ENCODE data around the gene CERT1. TPM values are rescaled to one million over a fixed set of nuclear protein-coding genes. Genes with fewer than 3 reads are reported as not detected.
"Not testable (repeated sequence)": the region's sequence is repeated elsewhere in the genome, so short reads cannot be mapped to it uniquely, and the experiment has no call there.

Gene CERT1
- total RNA-seq, 2 experiments from 2014 or later: 23.9 to 24.6 TPM

- Mint-ChIP-seq H3K9me3 (peaks cover 3% of the 10 kb centered on the region), H3K27me3 (no peaks in the 10 kb centered on the region)
Observed at GRCh38 chr5:75509956-75510355, 1.5 kb downstream of the CERT1 start.

DNA sequence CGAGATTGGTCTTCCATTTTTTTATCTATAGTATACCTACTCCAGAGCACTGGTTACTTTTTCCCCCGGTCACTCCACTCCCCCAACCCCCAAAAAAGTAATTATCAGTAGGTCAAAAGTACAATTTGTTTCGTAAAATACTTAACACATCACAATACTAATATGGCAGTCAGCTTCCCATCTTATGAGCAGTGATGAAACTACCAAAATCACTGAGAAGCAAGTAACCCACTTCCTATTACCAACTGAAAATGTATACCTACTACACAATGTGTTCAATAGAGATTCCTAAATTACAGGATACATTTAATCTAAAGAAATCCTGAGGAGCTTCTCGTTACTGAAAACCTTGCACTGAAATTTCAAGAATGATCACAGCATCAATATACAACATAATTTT, 1.9 kb downstream of the CERT1 start:
- TF ChIP-seq, protein P1, sequence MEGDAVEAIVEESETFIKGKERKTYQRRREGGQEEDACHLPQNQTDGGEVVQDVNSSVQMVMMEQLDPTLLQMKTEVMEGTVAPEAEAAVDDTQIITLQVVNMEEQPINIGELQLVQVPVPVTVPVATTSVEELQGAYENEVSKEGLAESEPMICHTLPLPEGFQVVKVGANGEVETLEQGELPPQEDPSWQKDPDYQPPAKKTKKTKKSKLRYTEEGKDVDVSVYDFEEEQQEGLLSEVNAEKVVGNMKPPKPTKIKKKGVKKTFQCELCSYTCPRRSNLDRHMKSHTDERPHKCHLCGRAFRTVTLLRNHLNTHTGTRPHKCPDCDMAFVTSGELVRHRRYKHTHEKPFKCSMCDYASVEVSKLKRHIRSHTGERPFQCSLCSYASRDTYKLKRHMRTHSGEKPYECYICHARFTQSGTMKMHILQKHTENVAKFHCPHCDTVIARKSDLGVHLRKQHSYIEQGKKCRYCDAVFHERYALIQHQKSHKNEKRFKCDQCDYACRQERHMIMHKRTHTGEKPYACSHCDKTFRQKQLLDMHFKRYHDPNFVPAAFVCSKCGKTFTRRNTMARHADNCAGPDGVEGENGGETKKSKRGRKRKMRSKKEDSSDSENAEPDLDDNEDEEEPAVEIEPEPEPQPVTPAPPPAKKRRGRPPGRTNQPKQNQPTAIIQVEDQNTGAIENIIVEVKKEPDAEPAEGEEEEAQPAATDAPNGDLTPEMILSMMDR (IDR thresholded peaks at IDR 0.05): no peak
- CTCF ChIA-PET: interaction anchor here (1.2 kb wide), 1 partner anchor 58 kb away, joined by 3 read pairs; no protein-coding TSS in a partner anchor
- DNase-seq (no peak), ATAC-seq (no peak)
- H3K27ac Mint-ChIP-seq: no peak overlapping the region
- peak overlapping the region; percentile 99 for H3K4me3 Mint-ChIP-seq
- H3K27me3 Mint-ChIP-seq: no peaks in the 10 kb centered on the region
- H3K36me3 Mint-ChIP-seq (ENCODE audit: low read depth): peaks cover 20% of the 10 kb centered on the region
- peaks cover 3% of the 10 kb centered on the region for H3K9me3 Mint-ChIP-seq
- intact Hi-C loops (cut with micrococcal nuclease): no loop called here
- peaks cover 48% of the 10 kb centered on the region for H3K4me1 Mint-ChIP-seq (ENCODE audit: low read depth)
- POLR2A ChIA-PET: no interaction called here

More at GRCh38 chr5:75509956-75510355, 1.5 kb downstream of the CERT1 start:
- ChIA-PET CTCF (interaction anchor here (1.2 kb wide), 1 partner anchor 58 kb away, joined by 3 read pairs; no protein-coding TSS in a partner anchor), POLR2A (interaction anchor here (0.6 kb wide), 2 partner anchors 66 to 455 kb away, joined by 3 read pairs; no protein-coding TSS in a partner anchor)
- TF ChIP-seq, protein P1 (IDR thresholded peaks at IDR 0.05): no peak
- ATAC-seq (no peak), DNase-seq (no peak)
- intact Hi-C loops (cut with micrococcal nuclease): loop anchor here (5.0 to 10.0 kb wide), 4 partner anchors 57 to 1035 kb away; partner anchors contain the start of gene HMGCR
- Mint-ChIP-seq H3K36me3 (ENCODE audit: low read depth) (peaks cover 18% of the 10 kb centered on the region), H3K27ac (peak overlapping the region; percentile 73), H3K4me1 (ENCODE audit: low read depth) (peaks cover 46% of the 10 kb centered on the region), H3K4me3 (peak overlapping the region; percentile 99)

DNA sequence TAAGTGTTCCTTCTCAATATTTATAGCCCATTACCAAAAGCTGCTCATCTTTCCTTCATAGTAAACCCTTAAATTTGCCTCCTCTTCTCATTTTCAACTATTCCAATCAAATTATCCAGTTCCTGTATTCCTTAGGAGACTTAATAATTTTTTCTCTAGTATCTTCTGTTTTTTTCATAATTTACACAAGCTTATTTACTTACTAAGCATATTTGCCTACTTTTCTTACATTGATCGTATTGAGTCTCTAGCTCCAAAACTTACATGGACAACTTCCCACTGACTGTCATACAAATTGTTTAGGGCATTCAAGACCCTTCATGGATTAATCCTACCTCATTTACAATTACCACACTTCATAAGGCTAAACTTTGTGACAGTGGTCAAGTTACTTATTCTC, 3.6 kb downstream of the CERT1 start:
- DNase-seq (no peak), ATAC-seq (no peak)
- Mint-ChIP-seq H3K9me3 (peaks cover 3% of the 10 kb centered on the region), H3K27ac (no peak overlapping the region), H3K27me3 (no peaks in the 10 kb centered on the region), H3K4me1 (ENCODE audit: low read depth) (peaks cover 44% of the 10 kb centered on the region), H3K4me3 (no peak overlapping the region), H3K36me3 (ENCODE audit: low read depth) (peaks cover 15% of the 10 kb centered on the region)
- CTCF ChIA-PET: no interaction called here
- TF ChIP-seq, protein P1 (IDR thresholded peaks at IDR 0.05): no peak
- intact Hi-C loops (cut with micrococcal nuclease): no loop called here
- POLR2A ChIA-PET: interaction anchor here (0.5 kb wide), 1 partner anchor 100 kb away, joined by 3 read pairs; no protein-coding TSS in a partner anchor

- H3K27ac Mint-ChIP-seq; H3K4me3 Mint-ChIP-seq; ATAC-seq; H3K27me3 Mint-ChIP-seq; CTCF ChIA-PET; DNase-seq; H3K9me3 Mint-ChIP-seq; intact Hi-C loops (cut with micrococcal nuclease): not testable (repeated sequence)
- H3K36me3 Mint-ChIP-seq (ENCODE audit: low read depth): peaks cover 25% of the 10 kb centered on the region
- H3K4me1 Mint-ChIP-seq (ENCODE audit: low read depth): peaks cover 43% of the 10 kb centered on the region
- POLR2A ChIA-PET: interaction anchor here (0.7 to 1.1 kb wide), 2 partner anchors 70 to 108 kb away, joined by 3 to 4 read pairs; no protein-coding TSS in a partner anchor
Observed at GRCh38 chr5:75505112-75505511, 6.3 kb downstream of the CERT1 start.

GRCh38 chr5:75498875-75499274, 12.6 kb downstream of the CERT1 start:
- DNase-seq; CTCF ChIA-PET; H3K27me3 Mint-ChIP-seq; H3K9me3 Mint-ChIP-seq; H3K27ac Mint-ChIP-seq; ATAC-seq; POLR2A ChIA-PET; H3K4me3 Mint-ChIP-seq; intact Hi-C loops (cut with micrococcal nuclease): not testable (repeated sequence)
- H3K36me3 Mint-ChIP-seq (ENCODE audit: low read depth): peaks cover 45% of the 10 kb centered on the region
- H3K4me1 Mint-ChIP-seq (ENCODE audit: low read depth): peaks cover 15% of the 10 kb centered on the region

GRCh38 chr5:75498208-75498777, 13.1 kb downstream of the CERT1 start:
- no peak for ATAC-seq
- POLR2A ChIA-PET: no interaction called here
- H3K9me3 Mint-ChIP-seq: no peaks in the 10 kb centered on the region
- no peak for DNase-seq
- no peak overlapping the region for H3K27ac Mint-ChIP-seq
- peaks cover 46% of the 10 kb centered on the region for H3K36me3 Mint-ChIP-seq (ENCODE audit: low read depth)
- no peaks in the 10 kb centered on the region for H3K27me3 Mint-ChIP-seq
- H3K4me3 Mint-ChIP-seq: no peak overlapping the region
- CTCF ChIA-PET: interaction anchor here (1.5 kb wide), 1 partner anchor 183 kb away, joined by 3 read pairs; no protein-coding TSS in a partner anchor
- peaks cover 12% of the 10 kb centered on the region for H3K4me1 Mint-ChIP-seq (ENCODE audit: low read depth)
- TF ChIP-seq, protein P1 (IDR thresholded peaks at IDR 0.05): no peak
- intact Hi-C loops (cut with micrococcal nuclease): no loop called here

Data from activated CD8-positive, alpha-beta T cell treated with anti-CD3 and anti-CD28 coated beads for 36 hours (primary cell).